Lower lobe of right lung (tissue), 2 donors: ENCODE data around the gene YAF2. TPM values are rescaled to one million over a fixed set of nuclear protein-coding genes. Genes with fewer than 3 reads are reported as not detected.
A peak's percentile ranks its signal among the peaks of the same experiment; 100 is the strongest.

Source experiments
- ATAC-seq, 2 donors: fragments of 200-7000 bp; cut with Tn5 transposase; one replicate each; pipeline ENCODE4 v1.9.1; 2020 to 2022; ENCODE audit warnings: mild to moderate bottlenecking in 2 of 2, moderate library complexity in 2 of 2
- DNase-seq: peaks from one replicate; pipeline ENCODE4 v3.0.0-alpha.2; 2020
- H3K27ac ChIP-seq: fragments of 200-600 bp; one replicate; pipeline ENCODE4 v1.8.0; 2022
- H3K27me3 ChIP-seq: fragments of 200-600 bp; one replicate; pipeline ENCODE4 v1.8.0; 2022; ENCODE audit warnings: low read depth
- H3K36me3 ChIP-seq: fragments of 200-600 bp; one replicate; pipeline ENCODE4 v1.8.0; 2022; ENCODE audit warnings: mild to moderate bottlenecking
- H3K4me1 ChIP-seq: fragments of 200-600 bp; one replicate; pipeline ENCODE4 v1.8.0; 2022
- H3K4me3 ChIP-seq: fragments of 200-600 bp; one replicate; pipeline ENCODE4 v1.8.0; 2022; ENCODE audit warnings: mild to moderate bottlenecking
- H3K9me3 ChIP-seq: fragments of 200-600 bp; one replicate; pipeline ENCODE4 v1.8.0; 2022
- intact Hi-C: fragments of 100-400 bp; cut with DNase I; formaldehyde crosslinking; loops from one replicate; pipeline ENCODE4 v1.11.0; 2022
- total RNA-seq: library from RNA; stranded (reverse); fragmentation: NEBNext Ultra II Directional; extraction: Animal tissue kit (Norgen Biotek cat#: 25700); gene quantifications from one replicate; pipeline ENCODE4 v1.2.1, GENCODE V29; 2021
- TF ChIP-seq, protein P1 (sequence below): fragments of 200-600 bp; IDR thresholded peaks from one replicate; pipeline ENCODE4 v1.8.0; 2022; ENCODE audit warnings: antibody characterized with exemption, mild to moderate bottlenecking
- donor health status: DM: no; HTN: yes; CAD: no; lungs with severe emphysema.

Gene YAF2
- total RNA-seq, 1 donor from 2014 or later = 25.1 TPM

DNA sequence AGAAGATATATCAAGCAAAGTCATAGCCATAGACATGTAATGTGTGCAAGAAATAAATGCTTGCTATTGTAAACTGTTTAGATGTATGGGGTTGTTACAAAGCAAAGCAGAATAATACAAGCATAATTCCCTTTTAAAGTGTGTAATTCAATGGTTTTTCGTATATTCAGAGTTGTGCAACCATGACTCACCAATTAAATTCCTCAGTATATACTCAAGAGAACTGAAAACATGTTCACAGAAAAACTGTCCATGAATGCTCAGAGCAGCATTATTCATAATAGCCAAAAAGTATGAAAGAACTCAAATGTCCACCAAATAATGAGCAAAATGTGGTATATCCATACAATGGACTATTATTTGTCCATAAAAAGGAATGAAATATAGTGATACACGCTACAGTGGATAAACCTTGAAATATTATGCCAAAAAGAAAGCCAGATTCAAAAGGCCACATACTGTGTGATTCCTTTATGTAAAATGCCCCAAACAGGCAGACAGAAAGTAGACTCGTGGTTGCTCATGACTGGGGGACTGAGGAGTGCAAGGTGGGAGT is 102.7 kb downstream of the YAF2 start:
- peaks cover 7% of the 10 kb centered on the region for H3K4me1 ChIP-seq
- no peaks in the 10 kb centered on the region for H3K9me3 ChIP-seq
- TF ChIP-seq, protein P1, sequence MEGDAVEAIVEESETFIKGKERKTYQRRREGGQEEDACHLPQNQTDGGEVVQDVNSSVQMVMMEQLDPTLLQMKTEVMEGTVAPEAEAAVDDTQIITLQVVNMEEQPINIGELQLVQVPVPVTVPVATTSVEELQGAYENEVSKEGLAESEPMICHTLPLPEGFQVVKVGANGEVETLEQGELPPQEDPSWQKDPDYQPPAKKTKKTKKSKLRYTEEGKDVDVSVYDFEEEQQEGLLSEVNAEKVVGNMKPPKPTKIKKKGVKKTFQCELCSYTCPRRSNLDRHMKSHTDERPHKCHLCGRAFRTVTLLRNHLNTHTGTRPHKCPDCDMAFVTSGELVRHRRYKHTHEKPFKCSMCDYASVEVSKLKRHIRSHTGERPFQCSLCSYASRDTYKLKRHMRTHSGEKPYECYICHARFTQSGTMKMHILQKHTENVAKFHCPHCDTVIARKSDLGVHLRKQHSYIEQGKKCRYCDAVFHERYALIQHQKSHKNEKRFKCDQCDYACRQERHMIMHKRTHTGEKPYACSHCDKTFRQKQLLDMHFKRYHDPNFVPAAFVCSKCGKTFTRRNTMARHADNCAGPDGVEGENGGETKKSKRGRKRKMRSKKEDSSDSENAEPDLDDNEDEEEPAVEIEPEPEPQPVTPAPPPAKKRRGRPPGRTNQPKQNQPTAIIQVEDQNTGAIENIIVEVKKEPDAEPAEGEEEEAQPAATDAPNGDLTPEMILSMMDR = no peak
- intact Hi-C loops = loop anchor here (10.0 kb wide), 1 partner anchor 199 kb away; no protein-coding TSS in a partner anchor
- DNase-seq (no peak), ATAC-seq (no peak)
- H3K27me3 ChIP-seq = no peaks in the 10 kb centered on the region
- H3K4me3 ChIP-seq = no peak overlapping the region
- no peak overlapping the region for H3K27ac ChIP-seq
- H3K36me3 ChIP-seq = no peaks in the 10 kb centered on the region

DNA sequence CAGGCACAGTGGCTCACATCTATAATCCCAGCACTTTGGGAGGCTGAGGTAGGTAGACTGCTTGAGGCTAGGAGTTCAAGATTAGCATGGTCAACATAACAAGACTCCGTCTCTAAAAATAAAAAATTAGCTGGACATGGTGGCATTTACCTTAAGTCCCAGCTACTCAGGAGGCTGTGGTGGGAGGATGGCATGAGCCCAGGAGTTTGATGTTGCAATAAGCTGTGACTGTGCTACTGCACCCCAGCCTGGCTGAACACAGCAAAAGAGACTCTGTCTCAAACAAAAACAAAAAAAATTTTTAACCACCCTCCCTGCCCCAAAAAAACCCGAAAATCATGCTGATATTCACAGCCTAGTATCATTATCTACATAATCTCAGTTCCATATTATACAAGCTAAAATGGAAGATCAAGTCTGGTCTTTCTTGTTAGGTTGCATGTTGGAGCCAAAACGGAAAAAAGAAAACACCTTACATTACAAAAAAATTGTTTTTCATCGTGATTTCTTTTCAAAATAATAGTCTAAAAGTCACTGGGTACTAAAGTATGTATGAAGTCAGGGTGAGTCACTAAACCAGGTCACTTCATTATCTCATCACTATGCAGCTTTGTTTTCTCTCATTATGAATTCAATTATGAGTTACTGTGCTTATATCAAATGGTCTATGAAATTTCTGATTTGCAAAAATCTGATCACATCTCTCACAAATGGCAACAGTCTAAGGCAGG is 107.2 kb downstream of the YAF2 start:
- peak; percentile 70 to 88 for ATAC-seq
- Histone ChIP-seq H3K27me3 (no peaks in the 10 kb centered on the region), H3K36me3 (no peaks in the 10 kb centered on the region), H3K4me1 (peaks cover 14% of the 10 kb centered on the region), H3K4me3 (no peak overlapping the region), H3K9me3 (no peaks in the 10 kb centered on the region), H3K27ac (no peak overlapping the region)
- no peak for DNase-seq
- intact Hi-C loops = loop anchor here (10.0 kb wide), 1 partner anchor 204 kb away; no protein-coding TSS in a partner anchor
- TF ChIP-seq, protein P1 = no peak

DNA sequence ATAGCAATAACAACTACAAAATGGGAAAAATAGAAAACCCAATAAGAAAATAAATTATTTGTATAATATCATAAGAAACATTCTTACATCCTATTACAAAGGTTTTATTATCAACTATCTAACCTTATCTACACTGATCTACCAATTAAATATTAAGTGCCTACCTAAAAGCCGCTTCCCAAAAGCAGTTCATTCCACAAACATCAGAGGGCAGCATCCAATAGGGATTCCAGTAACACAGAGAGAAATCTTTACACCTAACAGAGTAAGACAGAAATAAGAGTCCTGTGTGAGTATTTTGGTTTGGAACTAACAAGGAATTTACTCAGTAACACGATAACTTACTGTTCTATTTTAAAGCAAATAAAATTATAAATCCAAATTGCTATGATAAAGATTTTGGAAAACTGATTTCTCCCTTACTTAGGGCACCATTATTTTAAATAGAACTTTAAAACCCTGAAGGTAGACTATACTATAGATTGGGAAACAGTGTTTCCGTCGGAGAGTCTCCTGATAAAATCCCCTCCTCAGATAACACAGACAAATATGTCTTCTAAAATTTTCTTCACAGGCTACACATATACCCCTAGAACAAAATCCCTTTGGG is 108.3 kb downstream of the YAF2 start:
- ATAC-seq = peak; percentile 80 to 91
- no peaks in the 10 kb centered on the region for H3K27me3 ChIP-seq
- TF ChIP-seq, protein P1 = peak; percentile 81
- peaks cover 14% of the 10 kb centered on the region for H3K4me1 ChIP-seq
- no peak overlapping the region for H3K27ac ChIP-seq
- intact Hi-C loops = loop anchor here (10.0 kb wide), 1 partner anchor 205 kb away; no protein-coding TSS in a partner anchor
- DNase-seq = no peak
- no peaks in the 10 kb centered on the region for H3K36me3 ChIP-seq
- no peaks in the 10 kb centered on the region for H3K9me3 ChIP-seq
- no peak overlapping the region for H3K4me3 ChIP-seq

DNA sequence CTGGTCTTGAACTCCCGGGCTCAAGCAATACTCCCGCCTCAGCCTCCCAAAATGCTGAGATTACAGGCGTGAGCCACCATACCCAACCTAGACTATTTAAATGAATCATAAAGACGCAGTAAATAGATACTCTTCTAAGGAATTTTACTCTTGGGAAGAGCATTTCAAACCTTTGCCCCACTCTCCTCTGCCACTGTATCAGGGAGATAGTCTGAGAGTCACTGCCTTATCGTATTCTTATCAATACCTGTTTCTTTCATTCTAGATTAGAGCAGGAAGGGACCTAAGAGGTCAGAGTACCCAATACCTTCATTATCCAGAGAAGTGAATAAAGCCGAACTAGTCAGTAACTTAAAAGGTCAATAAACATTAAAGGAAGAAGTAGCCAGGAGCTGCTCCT is 109.2 kb downstream of the YAF2 start:
- H3K9me3 ChIP-seq = no peaks in the 10 kb centered on the region
- no peaks in the 10 kb centered on the region for H3K36me3 ChIP-seq
- DNase-seq (no peak), ATAC-seq (no peak)
- intact Hi-C loops = no loop called here
- H3K4me1 ChIP-seq = peaks cover 14% of the 10 kb centered on the region
- H3K27me3 ChIP-seq = no peaks in the 10 kb centered on the region
- no peak overlapping the region for H3K27ac ChIP-seq
- H3K4me3 ChIP-seq = no peak overlapping the region
- TF ChIP-seq, protein P1 = no peak

DNA sequence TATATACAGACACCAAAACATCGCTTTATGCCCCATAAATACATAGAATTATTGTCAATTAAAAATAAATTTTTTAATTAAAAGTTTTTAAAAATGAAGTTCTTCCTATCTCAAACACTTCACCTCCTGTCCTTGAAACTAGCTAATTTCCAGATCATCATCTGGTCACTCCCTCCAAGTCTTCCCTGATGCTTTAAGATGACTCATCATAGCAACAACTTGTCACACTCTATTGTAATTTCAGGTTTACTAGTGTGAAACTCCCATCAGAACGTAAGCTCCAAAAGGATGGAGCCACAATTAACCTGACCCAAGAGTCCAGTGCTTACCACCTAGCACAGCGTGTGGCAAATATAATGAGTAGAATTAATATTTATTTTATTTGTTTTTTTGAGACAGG is 109.7 kb downstream of the YAF2 start:
- H3K4me3 ChIP-seq = no peak overlapping the region
- TF ChIP-seq, protein P1 = no peak
- intact Hi-C loops = no loop called here
- ATAC-seq (no peak), DNase-seq (no peak)
- no peaks in the 10 kb centered on the region for H3K36me3 ChIP-seq
- no peak overlapping the region for H3K27ac ChIP-seq
- no peaks in the 10 kb centered on the region for H3K27me3 ChIP-seq
- no peaks in the 10 kb centered on the region for H3K9me3 ChIP-seq
- peaks cover 14% of the 10 kb centered on the region for H3K4me1 ChIP-seq
